T-cell (primary cell): ENCODE measurements around the gene CSNK1D. TPM values are rescaled to one million over a fixed set of nuclear protein-coding genes. Genes with fewer than 3 reads are reported as not detected.

Source experiments
- ATAC-seq, 4 experiments: fragments of 200-7000 bp in 3 of 4; fragments of 150-1000 bp in 1 of 4; cut with Tn5 transposase; replicated peaks in 1 of 4; 1 replicate in 3 of 4; 2 replicates in 1 of 4; pipeline ENCODE4 v1.10.0; 2021; ENCODE audit warnings: moderate library complexity in 3 of 4, mild to moderate bottlenecking in 2 of 4, moderate number of reproducible peaks in 1 of 4
- CTCF ChIA-PET, 2 donors: fragments of 300-600 bp; sonication (Branson Sonifier 250); formaldehyde crosslinking; loops; one replicate each; lab custom pipeline; 2022; ENCODE audit warnings: antibody characterized with exemption in 2 of 2; lab: Charles Lee
- POLR2A ChIA-PET, 2 donors: fragments of 300-600 bp; sonication (Branson Sonifier 250); formaldehyde crosslinking; loops; one replicate each; lab custom pipeline; 2022; ENCODE audit warnings: antibody characterized with exemption in 2 of 2; lab: Charles Lee
- DNase-seq, 35 experiments: peaks; one replicate each; pipeline versions ENCODE4 v3.0.0 to v3.0.0-alpha.2; 2013 to 2023
- H3K27ac ChIP-seq: one replicate; pipeline ENCODE4 v1.5.1; 2013; ENCODE audit warnings: low read length
- H3K27me3 ChIP-seq, 2 experiments: replicated peaks in 1 of 2; 1 replicate in 1 of 2; 2 replicates in 1 of 2; pipeline versions ENCODE4 v1.6.1 to v1.7.0; 2013; ENCODE audit warnings: low read length in 1 of 2, mixed read lengths in 1 of 2; ENCODE audit not compliant: control insufficient read depth in 2 of 2, insufficient read depth in 2 of 2; ENCODE audit errors: extremely low read depth in 1 of 2
- H3K36me3 ChIP-seq, 2 donors: 1 replicate in 1 of 2; 2 replicates in 1 of 2; pipeline versions ENCODE4 v1.6.1 to v1.7.0; 2013; ENCODE audit warnings: low read length in 1 of 2; ENCODE audit not compliant: control insufficient read depth in 2 of 2, insufficient read depth in 1 of 2; ENCODE audit errors: extremely low read depth in 1 of 2
- H3K4me1 ChIP-seq, 2 experiments: 1 replicate in 1 of 2; 2 replicates in 1 of 2; pipeline versions ENCODE4 v1.6.1 to v1.7.0; 2013; ENCODE audit warnings: low read length in 2 of 2, mixed read lengths in 1 of 2; ENCODE audit not compliant: insufficient read depth in 2 of 2, control insufficient read depth in 1 of 2; ENCODE audit errors: extremely low read depth in 1 of 2
- H3K4me3 ChIP-seq, 2 donors: 1 replicate in 1 of 2; 2 replicates in 1 of 2; pipeline versions ENCODE4 v1.5.1 to v1.7.0; 2013; ENCODE audit warnings: mild to moderate bottlenecking in 2 of 2, low read length in 1 of 2, moderate library complexity in 1 of 2; ENCODE audit not compliant: control insufficient read depth in 1 of 2; ENCODE audit errors: extremely low read depth in 1 of 2
- H3K9me3 ChIP-seq: 2 replicates; pipeline ENCODE4 v1.7.0; 2013
- H3K27ac Mint-ChIP-seq, 2 donors: one replicate each; pipeline ENCODE4 v1.8.0; 2020 to 2021; ENCODE audit warnings: mild to moderate bottlenecking in 2 of 2, mixed read lengths in 2 of 2
- H3K27me3 Mint-ChIP-seq, 2 donors: one replicate each; pipeline ENCODE4 v1.8.0; 2021 to 2022; ENCODE audit warnings: mixed read lengths in 2 of 2
- H3K36me3 Mint-ChIP-seq: one replicate; pipeline ENCODE4 v1.8.0; 2021; ENCODE audit warnings: mixed read lengths
- H3K4me1 Mint-ChIP-seq, 3 donors: one replicate each; pipeline ENCODE4 v1.8.0; 2020 to 2022; ENCODE audit warnings: mixed read lengths in 3 of 3, mild to moderate bottlenecking in 1 of 3
- H3K4me3 Mint-ChIP-seq, 3 donors: one replicate each; pipeline ENCODE4 v1.8.0; 2020 to 2022; ENCODE audit warnings: mild to moderate bottlenecking in 3 of 3, mixed read lengths in 3 of 3, moderate library complexity in 3 of 3
- H3K9me3 Mint-ChIP-seq, 3 donors: one replicate each; pipeline ENCODE4 v1.8.0; 2020 to 2022; ENCODE audit warnings: mixed read lengths in 3 of 3
- WGBS: methylation state at CpG from one replicate; pipeline ENCODE4 v1.1.5; 2013; ENCODE audit warnings: missing lambda C conversion rate; ENCODE audit not compliant: insufficient coverage; 5-methylcytosine and 5-hydroxymethylcytosine counted together
- total RNA-seq, 35 experiments: library from RNA in 6 of 35; stranded (reverse) in 6 of 35; fragments of 120-200 nt in 1 of 35; gene quantifications; one replicate each; pipeline versions ENCODE4 v1.2.1 to v1.2.4 and lab custom pipeline; 2013 to 2026

The CSNK1D gene
- total RNA-seq (100 to 1,000 TPM; 177 to 273 (median 194) TPM), total RNA-seq (lab: John Stamatoyannopoulos, UW) (77.7 to 296 (median 136) reads per million in 29 experiments)
- total RNA-seq (2013): 60.5 TPM

- Mint-ChIP-seq H3K36me3 (peaks cover 21% of the 10 kb centered on the region), H3K27ac (peak within 1 kb of the TSS; percentile 97), H3K27me3 (no peaks in the 10 kb centered on the region), H3K9me3 (no peaks in the 10 kb centered on the region), H3K4me3 (peak within 1 kb of the TSS; percentile 87 to 97 (median 95)), H3K4me1 (peaks cover 42 to 47% (median 43%) of the 10 kb centered on the region in 3 donors)
- Histone ChIP-seq H3K9me3 (no peaks in the 10 kb centered on the region), H3K27ac (peak within 1 kb of the TSS; percentile 75), H3K27me3 (peaks cover 0 to 11% of the 10 kb centered on the region in 2 experiments), H3K36me3 (peaks cover 4 to 30% of the 10 kb centered on the region in 2 donors), H3K4me1 (peaks cover 11 to 52% of the 10 kb centered on the region in 2 experiments), H3K4me3 (peak within 1 kb of the TSS; percentile 65 to 68)
- POLR2A ChIA-PET: no interaction called here
- CTCF ChIA-PET: interaction anchor here (0.7 to 1.5 kb wide), 3 partner anchors 24 to 37 kb away, joined by 3 to 4 read pairs (median 4); no protein-coding TSS in a partner anchor
- 6% methylated on average over 70 of the region's 80 CpGs for WGBS
- DNase-seq (peak; percentile 70 to 96 (median 87)), ATAC-seq (peak; percentile 85 to 92 (median 88))
These were observed at the start of gene CSNK1D for GRCh38 chr17:82273327-82274133. Gene CSNK1D, minus strand, starts transcription at chr17:82273700. Its CDS starts 319 bp downstream, at chr17:82273381.

GRCh38 chr17:82322526-82323453, 49.3 kb upstream of the CSNK1D start:
- POLR2A ChIA-PET: no interaction called here
- no peak for ATAC-seq
- CTCF ChIA-PET: interaction anchor here in 1 of 2 donors (0.6 to 1.0 kb wide), 2 partner anchors 70 to 86 kb away, joined by 4 read pairs; no protein-coding TSS in a partner anchor
- no peaks in the 10 kb centered on the region for H3K36me3 ChIP-seq
- no peaks in the 10 kb centered on the region for H3K9me3 ChIP-seq
- H3K4me1 Mint-ChIP-seq: peaks cover 15 to 20% (median 16%) of the 10 kb centered on the region in 3 donors
- WGBS: 90% methylated on average over 19 of the region's 28 CpGs
- DNase-seq: no peak
- no peak overlapping the region for H3K4me3 ChIP-seq
- no peak overlapping the region for H3K27ac ChIP-seq
- H3K27me3 ChIP-seq: peaks cover 0 to 18% of the 10 kb centered on the region in 2 experiments
- no peaks in the 10 kb centered on the region for H3K36me3 Mint-ChIP-seq
- H3K9me3 Mint-ChIP-seq: no peaks in the 10 kb centered on the region
- peaks cover 9 to 46% of the 10 kb centered on the region in 2 experiments for H3K4me1 ChIP-seq
- no peak overlapping the region for H3K27ac Mint-ChIP-seq
- no peaks in the 10 kb centered on the region for H3K27me3 Mint-ChIP-seq
- H3K4me3 Mint-ChIP-seq: no peak overlapping the region

DNA sequence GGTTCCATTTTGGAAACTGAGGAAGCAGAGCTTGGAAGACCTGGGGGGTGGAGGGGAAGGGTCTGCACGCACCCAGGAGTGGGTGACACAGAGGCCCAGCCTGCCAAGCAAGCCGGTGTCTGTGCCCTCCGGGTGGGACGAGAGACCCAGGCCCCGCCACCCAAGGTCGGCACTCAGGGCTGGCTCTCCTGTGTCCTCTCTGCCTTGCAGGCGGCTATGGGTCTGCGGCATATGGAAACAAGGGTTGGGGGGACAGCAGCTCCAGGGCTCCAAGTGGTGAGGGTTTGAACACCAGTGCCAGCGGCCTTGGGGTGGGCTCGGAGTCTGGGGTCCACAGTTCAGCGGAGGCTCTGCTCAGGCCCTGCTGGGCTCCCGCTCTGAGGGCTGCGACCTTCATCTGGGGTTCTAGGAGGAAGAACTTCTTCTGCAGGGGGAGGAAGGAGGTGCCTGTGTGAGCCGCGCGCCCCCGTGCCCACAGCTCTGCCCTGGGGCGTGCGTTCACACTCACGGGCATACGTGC, 48.5 kb upstream of the CSNK1D start:
- POLR2A ChIA-PET: no interaction called here
- no peaks in the 10 kb centered on the region for H3K36me3 ChIP-seq
- no peak overlapping the region for H3K4me3 ChIP-seq
- peaks cover 12 to 54% of the 10 kb centered on the region in 2 experiments for H3K4me1 ChIP-seq
- H3K27ac ChIP-seq: no peak overlapping the region
- DNase-seq (no peak), ATAC-seq (no peak)
- peaks cover 0 to 18% of the 10 kb centered on the region in 2 experiments for H3K27me3 ChIP-seq
- CTCF ChIA-PET: interaction anchor here in 1 of 2 donors (0.6 to 1.5 kb wide), 2 partner anchors 20 to 71 kb away, joined by 4 read pairs; no protein-coding TSS in a partner anchor
- H3K9me3 ChIP-seq: no peaks in the 10 kb centered on the region
- no peaks in the 10 kb centered on the region for H3K27me3 Mint-ChIP-seq
- no peak overlapping the region for H3K27ac Mint-ChIP-seq
- 48% methylated on average over 14 of the region's 21 CpGs for WGBS
- peaks cover 15 to 20% (median 16%) of the 10 kb centered on the region in 3 donors for H3K4me1 Mint-ChIP-seq
- H3K4me3 Mint-ChIP-seq: peak overlapping the region in 2 of 3 donors; percentile 29 to 51
- no peaks in the 10 kb centered on the region for H3K9me3 Mint-ChIP-seq
- H3K36me3 Mint-ChIP-seq: no peaks in the 10 kb centered on the region

- peaks cover 0 to 18% of the 10 kb centered on the region in 2 experiments for H3K27me3 ChIP-seq
- H3K4me3 ChIP-seq: peak overlapping the region; percentile 37 to 47
- Mint-ChIP-seq H3K9me3 (no peaks in the 10 kb centered on the region), H3K27ac (peak overlapping the region; percentile 81 to 82), H3K27me3 (no peaks in the 10 kb centered on the region), H3K4me3 (peak overlapping the region; percentile 75 to 77 (median 76)), H3K4me1 (peaks cover 15 to 24% (median 19%) of the 10 kb centered on the region in 3 donors), H3K36me3 (no peaks in the 10 kb centered on the region)
- peak; percentile 23 to 68 (median 35) for ATAC-seq
- H3K9me3 ChIP-seq: no peaks in the 10 kb centered on the region
- WGBS: 31% methylated on average over 52 of the region's 65 CpGs
- no peaks in the 10 kb centered on the region for H3K36me3 ChIP-seq
- peak overlapping the region; percentile 28 for H3K27ac ChIP-seq
- peaks cover 12 to 62% of the 10 kb centered on the region in 2 experiments for H3K4me1 ChIP-seq
- ChIA-PET CTCF (interaction anchor here in 1 of 2 donors (0.6 to 1.5 kb wide), 6 partner anchors 19 to 77 kb away, joined by 3 to 5 read pairs (median 4); no protein-coding TSS in a partner anchor), POLR2A (interaction anchor here in 1 of 2 donors (1.0 kb wide), 1 partner anchor 23 kb away, joined by 4 read pairs; no protein-coding TSS in a partner anchor)
- DNase-seq: peak in 34 of 35 experiments; percentile 64 to 92 (median 79)
These were observed 47.7 kb upstream of the CSNK1D start for GRCh38 chr17:82320956-82321927.

DNA sequence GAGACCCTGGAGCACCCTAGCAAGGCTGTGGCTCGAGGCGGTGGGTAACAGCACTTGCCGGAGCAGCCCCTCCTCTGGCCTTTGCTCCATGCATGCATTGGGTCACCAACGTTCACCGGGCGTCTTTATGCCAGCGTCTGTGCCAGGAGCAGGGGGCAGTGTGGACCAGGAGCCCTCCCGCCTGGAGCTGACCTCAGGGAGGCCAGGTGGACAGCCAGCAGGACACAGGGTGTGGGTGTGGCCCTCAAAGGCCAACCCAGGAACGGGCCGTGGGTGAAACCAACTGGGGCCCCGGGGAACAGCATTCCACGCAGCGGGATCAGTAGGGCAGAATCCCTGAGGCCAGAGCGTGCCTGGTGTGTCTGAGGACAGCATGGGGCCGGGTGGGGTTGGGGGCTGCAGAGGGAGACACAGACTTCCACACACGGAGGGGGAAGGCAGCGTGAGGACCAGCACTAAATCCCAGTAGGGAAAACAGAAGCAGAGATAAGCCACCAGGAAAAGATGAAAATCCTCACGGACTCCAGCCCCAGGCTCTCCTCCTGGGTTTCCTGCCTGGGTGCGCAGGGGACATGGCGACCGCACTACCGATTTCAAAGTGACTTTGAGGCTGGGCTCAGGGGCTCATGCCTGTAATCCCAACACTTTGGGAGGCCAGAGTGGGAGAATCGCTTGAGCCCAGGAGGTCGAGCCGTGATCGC, 46.8 kb upstream of the CSNK1D start:
- Histone ChIP-seq H3K27ac (no peak overlapping the region), H3K9me3 (no peaks in the 10 kb centered on the region), H3K4me3 (no peak overlapping the region), H3K36me3 (no peaks in the 10 kb centered on the region), H3K4me1 (peaks cover 12 to 68% of the 10 kb centered on the region in 2 experiments), H3K27me3 (peaks cover 0 to 17% of the 10 kb centered on the region in 2 experiments)
- ATAC-seq (no peak), DNase-seq (no peak)
- Mint-ChIP-seq H3K27ac (peak overlapping the region in 1 of 2 donors; percentile 27), H3K4me1 (peaks cover 24 to 33% (median 25%) of the 10 kb centered on the region in 3 donors), H3K4me3 (peak overlapping the region in 2 of 3 donors; percentile 36 to 75), H3K9me3 (no peaks in the 10 kb centered on the region), H3K27me3 (no peaks in the 10 kb centered on the region), H3K36me3 (no peaks in the 10 kb centered on the region)
- POLR2A ChIA-PET: interaction anchor here in 1 of 2 donors (1.0 kb wide), 1 partner anchor 23 kb away, joined by 4 read pairs; no protein-coding TSS in a partner anchor
- CTCF ChIA-PET: interaction anchor here in 1 of 2 donors (0.6 to 1.0 kb wide), 5 partner anchors 20 to 76 kb away, joined by 3 to 5 read pairs (median 3); no protein-coding TSS in a partner anchor
- 91% methylated on average over 22 of the region's 26 CpGs for WGBS
